Epithelial cell of esophagus (primary cell): ENCODE data around the gene CD74.

Experiments used
- DNase-seq: peaks from one replicate; pipeline ENCODE4 v3.0.0; 2010; ENCODE audit warnings: low read depth
- H3K4me3 ChIP-seq: 2 replicates; pipeline ENCODE4 v1.5.1; 2011; ENCODE audit warnings: mild to moderate bottlenecking, low read length, control low read depth
- CTCF ChIP-seq: IDR thresholded peaks from 2 replicates; pipeline ENCODE4 v1.5.1; 2011; ENCODE audit warnings: low read depth, mild to moderate bottlenecking, low read length, control low read depth, inconsistent platforms; ENCODE audit not compliant: insufficient read depth; ENCODE audit errors: missing control alignments

Gene CD74

GRCh38 chr5:150408231-150408943 lies 4.3 kb downstream of the CD74 start:
- DNase-seq = no peak
- no peak overlapping the region for H3K4me3 ChIP-seq

GRCh38 chr5:150407096-150407720 lies 5.5 kb downstream of the CD74 start:
- H3K4me3 ChIP-seq = no peak overlapping the region
- DNase-seq = no peak
- no peak for TF ChIP-seq CTCF

More at GRCh38 chr5:150408231-150408943, 4.3 kb downstream of the CD74 start:
- no peak for TF ChIP-seq CTCF

GRCh38 chr5:150406723-150407095 lies 6.0 kb downstream of the CD74 start:
- H3K4me3 ChIP-seq = no peak overlapping the region
- TF ChIP-seq CTCF = no peak
- no peak for DNase-seq

- DNase-seq = no peak
- H3K4me3 ChIP-seq = no peak overlapping the region
- TF ChIP-seq CTCF = no peak
These were observed 6.5 kb downstream of the CD74 start for GRCh38 chr5:150406103-150406722.

GRCh38 chr5:150404941-150405816 lies 7.5 kb downstream of the CD74 start:
- no peak overlapping the region for H3K4me3 ChIP-seq
- TF ChIP-seq CTCF = no peak
- DNase-seq = no peak

GRCh38 chr5:150404535-150404934 lies 8.2 kb downstream of the CD74 start:
- no peak overlapping the region for H3K4me3 ChIP-seq

More at GRCh38 chr5:150404535-150404934, 8.2 kb downstream of the CD74 start:
- TF ChIP-seq CTCF = no peak
- no peak for DNase-seq
